H9 (cell line): ENCODE results near the gene LPO. TPM values are rescaled to one million over a fixed set of nuclear protein-coding genes. Genes with fewer than 3 reads are reported as not detected.

ENCODE experiments used
- DNase-seq: peaks from one replicate; pipeline ENCODE4 v3.0.0-alpha.2; 2017
- H2AFZ ChIP-seq: one replicate; pipeline ENCODE4 v1.6.1; 2013; ENCODE audit warnings: mild to moderate bottlenecking, low read length, control low read depth, moderate library complexity
- H2AK5ac ChIP-seq: 2 replicates; pipeline ENCODE4 v1.6.1; 2013; ENCODE audit warnings: low read length, control low read depth, mixed read lengths; ENCODE audit not compliant: insufficient read length
- H2BK120ac ChIP-seq: one replicate; pipeline ENCODE4 v1.6.1; 2013; ENCODE audit warnings: low read depth, mild to moderate bottlenecking, low read length, control low read depth, inconsistent platforms; ENCODE audit not compliant: poor library complexity, severe bottlenecking
- H2BK12ac ChIP-seq: 2 replicates; pipeline ENCODE4 v1.6.1; 2013; ENCODE audit warnings: low read length, control low read depth, mixed read lengths, low read depth; ENCODE audit not compliant: insufficient read length
- H2BK15ac ChIP-seq: 2 replicates; pipeline ENCODE4 v1.6.1; 2013; ENCODE audit warnings: low read depth, low read length, control low read depth
- H2BK20ac ChIP-seq: one replicate; pipeline ENCODE4 v1.6.1; 2013; ENCODE audit warnings: low read depth, mild to moderate bottlenecking, low read length, control low read depth, inconsistent platforms; ENCODE audit not compliant: poor library complexity, severe bottlenecking
- H2BK5ac ChIP-seq: 2 replicates; pipeline ENCODE4 v1.6.1; 2013; ENCODE audit warnings: low read length, control low read depth, mixed read lengths; ENCODE audit not compliant: insufficient read length
- H3K14ac ChIP-seq: 2 replicates; pipeline ENCODE4 v1.6.1; 2013; ENCODE audit warnings: low read length, control low read depth; ENCODE audit not compliant: insufficient read depth
- H3K18ac ChIP-seq: 2 replicates; pipeline ENCODE4 v1.6.1; 2013; ENCODE audit warnings: low read depth, mild to moderate bottlenecking, mixed read lengths, low read length, control low read depth; ENCODE audit not compliant: insufficient read length
- H3K23ac ChIP-seq: 2 replicates; pipeline ENCODE4 v1.6.1; 2013; ENCODE audit warnings: low read length, control low read depth, mixed read lengths, low read depth; ENCODE audit not compliant: insufficient read length
- H3K23me2 ChIP-seq: 2 replicates; pipeline ENCODE4 v1.6.1; 2013; ENCODE audit warnings: low read depth, mild to moderate bottlenecking, mixed read lengths, low read length, control low read depth; ENCODE audit not compliant: insufficient read length, poor library complexity, severe bottlenecking
- H3K27ac ChIP-seq: 2 replicates; pipeline ENCODE4 v1.5.1; 2013; ENCODE audit warnings: low read length, control low read depth, mixed read lengths, low read depth; ENCODE audit not compliant: insufficient read length
- H3K27me3 ChIP-seq: 2 replicates; pipeline ENCODE4 v1.6.1; 2013; ENCODE audit warnings: low read length, control low read depth, inconsistent platforms; ENCODE audit not compliant: insufficient read depth
- H3K4ac ChIP-seq: 2 replicates; pipeline ENCODE4 v1.6.1; 2013; ENCODE audit warnings: low read depth, mild to moderate bottlenecking, control low read depth, inconsistent platforms, low read length, moderate library complexity
- H3K4me1 ChIP-seq: 2 replicates; pipeline ENCODE4 v1.6.1; 2013; ENCODE audit warnings: low read length, control low read depth, inconsistent platforms; ENCODE audit not compliant: insufficient read depth
- H3K4me2 ChIP-seq: 2 replicates; pipeline ENCODE4 v1.6.1; 2013; ENCODE audit warnings: low read length, control low read depth, mixed read lengths; ENCODE audit not compliant: insufficient read length, insufficient read depth
- H3K56ac ChIP-seq: 2 replicates; pipeline ENCODE4 v1.6.1; 2013; ENCODE audit warnings: low read depth, mild to moderate bottlenecking, mixed read lengths, low read length, control low read depth; ENCODE audit not compliant: insufficient read length
- H3K79me1 ChIP-seq: 2 replicates; pipeline ENCODE4 v1.6.1; 2013; ENCODE audit warnings: low read depth, mild to moderate bottlenecking, moderate library complexity, low read length, control low read depth, inconsistent platforms; ENCODE audit not compliant: insufficient read depth, poor library complexity, severe bottlenecking
- H3K79me2 ChIP-seq: 2 replicates; pipeline ENCODE4 v1.6.1; 2013; ENCODE audit warnings: low read length, control low read depth, inconsistent platforms; ENCODE audit not compliant: insufficient read depth
- H3K9ac ChIP-seq: 2 replicates; pipeline ENCODE4 v1.6.1; 2013; ENCODE audit warnings: low read length, control low read depth, mixed read lengths; ENCODE audit not compliant: insufficient read length; ENCODE audit errors: extremely low read depth
- H3K9me3 ChIP-seq: one replicate; pipeline ENCODE4 v1.6.1; 2013; ENCODE audit warnings: low read depth, low read length, inconsistent platforms; ENCODE audit not compliant: control insufficient read depth
- H3T11ph ChIP-seq: one replicate; pipeline ENCODE4 v1.6.1; 2013; ENCODE audit warnings: mild to moderate bottlenecking, low read length, control low read depth, inconsistent platforms
- H4K20me1 ChIP-seq: one replicate; pipeline ENCODE4 v1.6.1; 2013; ENCODE audit not compliant: control insufficient read depth, insufficient read length, insufficient read depth
- H4K5ac ChIP-seq: 2 replicates; pipeline ENCODE4 v1.6.1; 2013; ENCODE audit warnings: low read depth, mild to moderate bottlenecking, mixed read lengths, low read length, control low read depth; ENCODE audit not compliant: insufficient read length
- H4K8ac ChIP-seq: replicated peaks from 2 replicates; pipeline ENCODE4 v1.6.1; 2013; ENCODE audit warnings: low read length, control low read depth, mixed read lengths, low read depth; ENCODE audit not compliant: insufficient read length
- H4K91ac ChIP-seq: 2 replicates; pipeline ENCODE4 v1.6.1; 2013; ENCODE audit warnings: low read depth, mild to moderate bottlenecking, moderate library complexity, mixed read lengths, low read length, control low read depth; ENCODE audit not compliant: insufficient read length
- H3K27ac Mint-ChIP-seq, 3 experiments: 2 replicates in 2 of 3; 3 replicates in 1 of 3; pipeline ENCODE4 v1.8.0; 2020 to 2021; ENCODE audit warnings: mixed read lengths in 3 of 3, mild to moderate bottlenecking in 1 of 3, moderate library complexity in 1 of 3
- H3K27me3 Mint-ChIP-seq: 2 replicates; pipeline ENCODE4 v1.8.0; 2021; ENCODE audit warnings: low read depth, mild to moderate bottlenecking, moderate library complexity, mixed read lengths
- H3K36me3 Mint-ChIP-seq, 3 experiments: 2 replicates in 2 of 3; 3 replicates in 1 of 3; pipeline ENCODE4 v1.8.0; 2020 to 2021; ENCODE audit warnings: low read depth in 3 of 3, mixed read lengths in 3 of 3; ENCODE audit not compliant: insufficient read depth in 1 of 3
- H3K4me1 Mint-ChIP-seq, 2 experiments: 2 replicates each; pipeline ENCODE4 v1.8.0; 2020; ENCODE audit warnings: mixed read lengths in 2 of 2
- H3K4me3 Mint-ChIP-seq, 2 experiments: 2 replicates in 1 of 2; 3 replicates in 1 of 2; pipeline ENCODE4 v1.8.0; 2020 to 2021; ENCODE audit warnings: mild to moderate bottlenecking in 2 of 2, mixed read lengths in 2 of 2, moderate library complexity in 1 of 2
- H3K9me3 Mint-ChIP-seq, 2 experiments: 2 replicates in 1 of 2; 3 replicates in 1 of 2; pipeline ENCODE4 v1.8.0; 2020; ENCODE audit warnings: mild to moderate bottlenecking in 2 of 2, mixed read lengths in 2 of 2, moderate library complexity in 1 of 2
- WGBS: extraction: QIAGEN DNeasy Blood & Tissue Kit; methylation state at CpG from one replicate; pipeline ENCODE4 v1.1.7; 2013; ENCODE audit warnings: missing lambda C conversion rate, low lambda C conversion rate, mixed read lengths; ENCODE audit not compliant: insufficient read length; ENCODE audit errors: extremely low coverage; 5-methylcytosine and 5-hydroxymethylcytosine counted together
- total RNA-seq: library from RNA; stranded (reverse); gene quantifications from 2 replicates; pipeline ENCODE4 v1.2.1, GENCODE V29; 2021
- TF ChIP-seq, protein P1 (sequence below): fragments of 200-600 bp; sonication (generic); conservative IDR thresholded peaks from 3 replicates; pipeline ENCODE4 v1.8.0; 2021; ENCODE audit warnings: antibody characterized with exemption, mild to moderate bottlenecking

LPO gene
- total RNA-seq, 1 experiment from 2014 or later, result 0.17 TPM

DNA sequence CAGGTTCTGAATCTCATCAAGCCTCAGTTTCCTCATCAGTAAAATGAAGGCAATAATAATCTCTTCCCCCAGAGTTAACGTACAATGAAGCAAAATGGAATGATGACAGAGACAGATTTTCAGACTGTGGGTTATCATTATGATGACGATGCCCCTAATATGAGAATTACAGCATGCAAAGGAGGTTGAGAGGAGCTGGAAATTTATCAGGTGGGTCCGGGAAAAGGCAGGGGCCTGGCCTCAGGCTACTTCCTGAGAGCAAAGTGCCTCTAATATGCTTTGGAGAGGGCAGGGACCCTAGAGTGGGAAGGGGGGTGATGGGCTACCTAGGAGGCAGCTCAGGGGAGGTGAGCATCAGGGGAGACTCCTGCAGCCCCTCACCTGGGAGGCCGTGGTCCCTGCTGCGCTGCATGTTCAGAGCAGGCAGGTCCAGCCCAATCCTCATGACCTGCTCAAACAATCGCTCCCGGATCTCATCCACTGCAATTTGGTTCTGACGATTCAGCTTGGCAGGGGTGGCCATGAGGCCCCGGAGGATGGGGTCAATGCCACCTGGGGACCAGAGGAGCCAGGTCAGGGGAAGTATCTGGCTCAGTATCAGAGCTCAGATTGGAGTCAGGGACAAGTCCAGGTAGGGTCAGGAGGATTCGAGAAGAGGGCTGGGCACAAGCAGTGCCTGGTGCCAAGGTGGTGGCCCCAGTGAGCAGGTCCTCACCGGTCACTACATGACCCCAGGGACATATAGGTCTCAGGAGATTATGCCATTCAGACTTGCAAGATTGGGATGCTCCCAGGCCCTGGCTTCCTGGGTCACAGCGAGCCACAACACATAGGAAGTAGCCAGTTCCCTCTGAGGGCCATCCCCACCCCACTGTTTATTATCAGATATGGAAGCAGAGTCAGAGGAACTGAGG is 34.2 kb downstream of the LPO start:
- Histone ChIP-seq H3K14ac (no peak overlapping the region), H3T11ph (no peak overlapping the region), H3K4ac (no peak overlapping the region), H2BK20ac (no peak overlapping the region), H3K4me1 (no peaks in the 10 kb centered on the region), H2BK120ac (no peak overlapping the region), H3K9ac (no peak overlapping the region), H3K27me3 (no peaks in the 10 kb centered on the region), H3K9me3 (no peaks in the 10 kb centered on the region), H4K5ac (no peak overlapping the region), H3K23ac (no peak overlapping the region), H2AFZ (no peak overlapping the region), H2BK15ac (no peak overlapping the region), H2AK5ac (no peak overlapping the region), H2BK5ac (no peak overlapping the region), H4K8ac (no peak overlapping the region), H3K56ac (no peak overlapping the region), H3K79me2 (no peaks in the 10 kb centered on the region), H4K91ac (no peak overlapping the region), H3K23me2 (no peaks in the 10 kb centered on the region), H3K18ac (no peak overlapping the region), H3K79me1 (no peaks in the 10 kb centered on the region), H4K20me1 (no peaks in the 10 kb centered on the region), H2BK12ac (no peak overlapping the region), H3K4me2 (no peak overlapping the region), H3K27ac (no peak overlapping the region)
- H3K4me1 Mint-ChIP-seq, result no peaks in the 10 kb centered on the region
- H3K27me3 Mint-ChIP-seq, result peaks cover 12% of the 10 kb centered on the region
- H3K27ac Mint-ChIP-seq, result no peak overlapping the region
- TF ChIP-seq, protein P1, sequence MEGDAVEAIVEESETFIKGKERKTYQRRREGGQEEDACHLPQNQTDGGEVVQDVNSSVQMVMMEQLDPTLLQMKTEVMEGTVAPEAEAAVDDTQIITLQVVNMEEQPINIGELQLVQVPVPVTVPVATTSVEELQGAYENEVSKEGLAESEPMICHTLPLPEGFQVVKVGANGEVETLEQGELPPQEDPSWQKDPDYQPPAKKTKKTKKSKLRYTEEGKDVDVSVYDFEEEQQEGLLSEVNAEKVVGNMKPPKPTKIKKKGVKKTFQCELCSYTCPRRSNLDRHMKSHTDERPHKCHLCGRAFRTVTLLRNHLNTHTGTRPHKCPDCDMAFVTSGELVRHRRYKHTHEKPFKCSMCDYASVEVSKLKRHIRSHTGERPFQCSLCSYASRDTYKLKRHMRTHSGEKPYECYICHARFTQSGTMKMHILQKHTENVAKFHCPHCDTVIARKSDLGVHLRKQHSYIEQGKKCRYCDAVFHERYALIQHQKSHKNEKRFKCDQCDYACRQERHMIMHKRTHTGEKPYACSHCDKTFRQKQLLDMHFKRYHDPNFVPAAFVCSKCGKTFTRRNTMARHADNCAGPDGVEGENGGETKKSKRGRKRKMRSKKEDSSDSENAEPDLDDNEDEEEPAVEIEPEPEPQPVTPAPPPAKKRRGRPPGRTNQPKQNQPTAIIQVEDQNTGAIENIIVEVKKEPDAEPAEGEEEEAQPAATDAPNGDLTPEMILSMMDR, result no peak
- no peaks in the 10 kb centered on the region for H3K9me3 Mint-ChIP-seq
- H3K4me3 Mint-ChIP-seq, result no peak overlapping the region
- no CpG with 5 or more reads among the region's 12 CpGs for WGBS
- H3K36me3 Mint-ChIP-seq, result no peaks in the 10 kb centered on the region; a peak in 1 of 7 replicates
- DNase-seq, result no peak
